ENCODE data around the gene LRRC10.
"Not testable (repeated sequence)": the region's sequence is repeated elsewhere in the genome, so short reads cannot be mapped to it uniquely, and the experiment has no call there.

LRRC10 gene

GRCh38 chr12:69616025-69616424 is 5.3 kb upstream of the LRRC10 start:
- no peak for DNase-seq

- DNase-seq, result no peak
These were observed 2.6 kb upstream of the LRRC10 start for GRCh38 chr12:69613351-69613750.

GRCh38 chr12:69610126-69610525 is 581 bp downstream of the LRRC10 start:
- DNase-seq, result no peak

GRCh38 chr12:69608114-69608513 is 2.6 kb downstream of the LRRC10 start:
- DNase-seq, result no peak

- not testable (repeated sequence) for DNase-seq
These were observed 6.4 kb downstream of the LRRC10 start for GRCh38 chr12:69604275-69604674.

- not testable (repeated sequence) for DNase-seq
These were observed 7.2 kb downstream of the LRRC10 start for GRCh38 chr12:69603556-69603955.

- no peak for DNase-seq
These were observed 7.8 kb downstream of the LRRC10 start for GRCh38 chr12:69602954-69603353.

- no peak for DNase-seq
These were observed 8.6 kb downstream of the LRRC10 start for GRCh38 chr12:69601962-69602685.

- no peak for DNase-seq
These were observed 9.9 kb downstream of the LRRC10 start for GRCh38 chr12:69600804-69601203.

GRCh38 chr12:69598174-69598753 is 12.4 kb downstream of the LRRC10 start:
- no peak for DNase-seq

GRCh38 chr12:69595689-69596088 is 15.0 kb downstream of the LRRC10 start:
- no peak for DNase-seq

GRCh38 chr12:69589082-69589481 is 21.6 kb downstream of the LRRC10 start:
- no peak for DNase-seq

- no peak for DNase-seq
These were observed 22.2 kb downstream of the LRRC10 start for GRCh38 chr12:69588527-69588926.

GRCh38 chr12:69585189-69586062 is 25.3 kb downstream of the LRRC10 start, which contains the start of gene CCT2:
Gene CCT2 (plus strand): TSS chr12:69585459. CDS start chr12:69585522, 63 bp downstream.
- DNase-seq, result peak; percentile 97

GRCh38 chr12:69583203-69583602 is 27.5 kb downstream of the LRRC10 start:
- no peak for DNase-seq

- no peak for DNase-seq
These were observed 30.6 kb downstream of the LRRC10 start for GRCh38 chr12:69580074-69580473.

GRCh38 chr12:69579029-69579428 is 31.7 kb downstream of the LRRC10 start:
- no peak for DNase-seq

GRCh38 chr12:69578283-69578682 is 32.4 kb downstream of the LRRC10 start:
- DNase-seq, result no peak

- no peak for DNase-seq
These were observed 35.4 kb downstream of the LRRC10 start for GRCh38 chr12:69575346-69575745.

GRCh38 chr12:69570545-69571399 is 39.9 kb downstream of the LRRC10 start:
- peak; percentile 22 for DNase-seq

GRCh38 chr12:69570000-69570516 is 40.6 kb downstream of the LRRC10 start:
- no peak for DNase-seq

GRCh38 chr12:69569236-69569635 is 41.5 kb downstream of the LRRC10 start:
- no peak for DNase-seq
